NCI-H82 treated with DMSO at 0.1 percent for 48 hours (cell line): Measurements from ENCODE around the gene PPP2R2C.

Source experiments
- DNase-seq: peaks from one replicate; lab custom pipeline; 2025; ENCODE audit not compliant: unreplicated experiment; lab: John Stamatoyannopoulos, UW

The PPP2R2C gene

GRCh38 chr4:6291784-6292297, 180.6 kb downstream of the PPP2R2C start:
- no peak for DNase-seq

- DNase-seq = no peak
These were observed 181.5 kb downstream of the PPP2R2C start for GRCh38 chr4:6290769-6291547.

GRCh38 chr4:6290256-6290655, 182.2 kb downstream of the PPP2R2C start:
- no peak for DNase-seq

GRCh38 chr4:6288871-6289270, 183.5 kb downstream of the PPP2R2C start:
- no peak for DNase-seq

GRCh38 chr4:6288342-6288741, 184.1 kb downstream of the PPP2R2C start:
- no peak for DNase-seq

GRCh38 chr4:6287017-6287788, 185.2 kb downstream of the PPP2R2C start:
- DNase-seq = no peak

GRCh38 chr4:6283282-6283681, 189.1 kb downstream of the PPP2R2C start:
- no peak for DNase-seq

- no peak for DNase-seq
These were observed 190.1 kb downstream of the PPP2R2C start for GRCh38 chr4:6282314-6282771.

GRCh38 chr4:6281436-6282313, 190.7 kb downstream of the PPP2R2C start:
- DNase-seq = no peak

- DNase-seq = no peak
These were observed 191.9 kb downstream of the PPP2R2C start for GRCh38 chr4:6280365-6280996.

- no peak for DNase-seq
These were observed 192.7 kb downstream of the PPP2R2C start for GRCh38 chr4:6279582-6280289.

GRCh38 chr4:6278801-6279197, 193.6 kb downstream of the PPP2R2C start:
- DNase-seq = no peak

GRCh38 chr4:6277935-6278800, 194.2 kb downstream of the PPP2R2C start:
- DNase-seq = no peak

GRCh38 chr4:6277139-6277802, 195.1 kb downstream of the PPP2R2C start:
- no peak for DNase-seq

GRCh38 chr4:6275898-6276806, 196.3 kb downstream of the PPP2R2C start:
- no peak for DNase-seq

- no peak for DNase-seq
These were observed 197.1 kb downstream of the PPP2R2C start for GRCh38 chr4:6275351-6275750.

GRCh38 chr4:6273661-6273990, 198.8 kb downstream of the PPP2R2C start:
- no peak for DNase-seq
